Measurements from ENCODE around the gene ARHGAP25. TPM values are rescaled to one million over a fixed set of nuclear protein-coding genes. Genes with fewer than 3 reads are reported as not detected.

Gene ARHGAP25
- total and polyA plus RNA-seq, 4 donors = 17.1 to 43.0 (median 22.6) TPM

DNA sequence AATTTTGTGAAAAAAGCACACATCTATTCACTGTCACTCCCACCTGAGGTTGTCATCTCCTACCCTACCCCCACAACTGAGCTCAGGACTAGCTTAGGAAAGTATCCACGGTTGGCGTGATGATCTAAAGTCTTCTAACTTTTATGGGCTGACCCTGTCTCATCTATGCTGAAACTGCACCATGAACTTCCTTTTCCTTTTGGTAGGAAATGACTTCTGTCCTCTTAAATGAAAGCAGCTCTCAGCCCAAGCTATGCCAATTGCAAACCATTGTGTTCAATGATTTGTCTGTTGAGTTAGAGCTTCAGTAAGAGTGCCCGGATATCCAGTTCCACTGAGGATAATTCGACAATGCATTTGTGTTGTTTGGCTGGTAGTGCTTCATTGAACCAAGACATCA is 52.7 kb downstream of the ARHGAP25 start:
- 69 to 75% methylated on average over 4 of the region's 4 CpGs for WGBS, 2 donors
- no peak overlapping the region for H3K27ac ChIP-seq (ENCODE audit: low read depth in 1 of 2, low read length in 1 of 2)
- ATAC-seq (ENCODE audit: insufficient read depth, low FRiP score) (no peak), DNase-seq (no peak)
- TF ChIP-seq, protein P1, sequence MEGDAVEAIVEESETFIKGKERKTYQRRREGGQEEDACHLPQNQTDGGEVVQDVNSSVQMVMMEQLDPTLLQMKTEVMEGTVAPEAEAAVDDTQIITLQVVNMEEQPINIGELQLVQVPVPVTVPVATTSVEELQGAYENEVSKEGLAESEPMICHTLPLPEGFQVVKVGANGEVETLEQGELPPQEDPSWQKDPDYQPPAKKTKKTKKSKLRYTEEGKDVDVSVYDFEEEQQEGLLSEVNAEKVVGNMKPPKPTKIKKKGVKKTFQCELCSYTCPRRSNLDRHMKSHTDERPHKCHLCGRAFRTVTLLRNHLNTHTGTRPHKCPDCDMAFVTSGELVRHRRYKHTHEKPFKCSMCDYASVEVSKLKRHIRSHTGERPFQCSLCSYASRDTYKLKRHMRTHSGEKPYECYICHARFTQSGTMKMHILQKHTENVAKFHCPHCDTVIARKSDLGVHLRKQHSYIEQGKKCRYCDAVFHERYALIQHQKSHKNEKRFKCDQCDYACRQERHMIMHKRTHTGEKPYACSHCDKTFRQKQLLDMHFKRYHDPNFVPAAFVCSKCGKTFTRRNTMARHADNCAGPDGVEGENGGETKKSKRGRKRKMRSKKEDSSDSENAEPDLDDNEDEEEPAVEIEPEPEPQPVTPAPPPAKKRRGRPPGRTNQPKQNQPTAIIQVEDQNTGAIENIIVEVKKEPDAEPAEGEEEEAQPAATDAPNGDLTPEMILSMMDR (IDR thresholded peaks at IDR 0.05; ENCODE audit: control extremely low read depth, extremely low read depth) = no peak
- no peaks in the 10 kb centered on the region for H3K27me3 ChIP-seq (ENCODE audit: control insufficient read depth in 3 of 3, insufficient read depth in 3 of 3, low read length in 2 of 3)
- no peaks in the 10 kb centered on the region for H3K9me3 ChIP-seq (ENCODE audit: control insufficient read depth in 4 of 4, insufficient read depth in 3 of 4, low read length in 3 of 4)
- H3K9ac ChIP-seq (ENCODE audit: insufficient read depth in 1 of 2, low read length in 2 of 2) = no peak overlapping the region
- H3K4me3 ChIP-seq = no peak overlapping the region
- peaks cover 0 to 20% (median 1%) of the 10 kb centered on the region in 4 donors for H3K36me3 ChIP-seq (ENCODE audit: control insufficient read depth in 4 of 4, insufficient read depth in 4 of 4, low read length in 4 of 4)
- peaks cover 0 to 8% (median 2%) of the 10 kb centered on the region in 5 donors for H3K4me1 ChIP-seq (ENCODE audit: control insufficient read depth in 5 of 5, insufficient read depth in 5 of 5, low read length in 5 of 5)

DNA sequence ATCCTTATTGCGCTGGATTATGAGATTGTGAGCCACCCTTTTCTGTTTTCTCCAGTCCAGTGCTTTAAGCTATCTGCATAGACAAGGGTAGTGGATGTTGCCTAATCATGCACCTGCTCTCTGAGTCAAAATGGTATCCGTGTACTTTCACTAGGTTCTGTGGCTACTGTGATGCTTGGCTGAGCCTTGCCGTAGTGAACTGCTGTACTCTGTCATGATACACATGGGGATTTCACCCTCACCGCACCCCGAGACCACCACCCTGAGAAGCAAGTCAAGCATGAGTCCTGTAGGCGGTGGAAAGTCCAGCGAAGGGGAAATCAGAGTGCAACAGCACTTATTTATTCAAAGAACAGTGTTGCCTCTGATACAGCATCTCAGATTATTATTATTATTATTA is 55.0 kb downstream of the ARHGAP25 start:
- WGBS, 2 donors = 90 to 93% methylated on average over 7 of the region's 7 CpGs
- DNase-seq (no peak), ATAC-seq (ENCODE audit: insufficient read depth, low FRiP score) (no peak)
- peaks cover 0 to 13% (median under 1%) of the 10 kb centered on the region in 4 donors for H3K36me3 ChIP-seq (ENCODE audit: control insufficient read depth in 4 of 4, insufficient read depth in 4 of 4, low read length in 4 of 4)
- H3K9ac ChIP-seq (ENCODE audit: insufficient read depth in 1 of 2, low read length in 2 of 2) = no peak overlapping the region
- H3K27me3 ChIP-seq (ENCODE audit: control insufficient read depth in 3 of 3, insufficient read depth in 3 of 3, low read length in 2 of 3) = no peaks in the 10 kb centered on the region
- no peaks in the 10 kb centered on the region for H3K9me3 ChIP-seq (ENCODE audit: control insufficient read depth in 4 of 4, insufficient read depth in 3 of 4, low read length in 3 of 4)
- H3K4me3 ChIP-seq = no peak overlapping the region
- TF ChIP-seq, protein P1 (IDR thresholded peaks at IDR 0.05; ENCODE audit: control extremely low read depth, extremely low read depth) = no peak
- no peak overlapping the region for H3K27ac ChIP-seq (ENCODE audit: low read depth in 1 of 2, low read length in 1 of 2)
- peaks cover 0 to 7% (median 0%) of the 10 kb centered on the region in 5 donors for H3K4me1 ChIP-seq (ENCODE audit: control insufficient read depth in 5 of 5, insufficient read depth in 5 of 5, low read length in 5 of 5)

DNA sequence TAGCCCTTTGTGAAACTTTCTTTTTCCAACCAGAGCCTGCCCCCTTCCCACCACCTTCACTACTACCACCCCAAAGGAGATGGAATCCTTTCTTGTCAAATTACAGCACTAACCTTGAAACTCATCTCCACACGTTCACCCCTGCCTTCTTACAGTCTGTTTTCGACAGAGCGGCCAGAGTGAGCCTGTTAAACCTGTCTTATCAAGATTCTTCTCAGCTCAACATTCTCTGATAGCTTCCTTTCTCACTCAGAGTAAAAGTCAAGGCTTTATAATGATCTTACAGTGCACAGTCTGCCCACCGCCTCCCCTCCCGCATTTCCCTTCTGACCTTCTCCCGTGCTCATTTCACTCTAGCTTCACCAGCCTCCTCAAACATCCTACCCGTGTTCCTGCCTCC is 56.0 kb downstream of the ARHGAP25 start:
- DNase-seq (no peak), ATAC-seq (ENCODE audit: insufficient read depth, low FRiP score) (no peak)
- Histone ChIP-seq H3K4me3 (no peak overlapping the region), H3K4me1 (ENCODE audit: control insufficient read depth in 5 of 5, insufficient read depth in 5 of 5, low read length in 5 of 5) (no peaks in the 10 kb centered on the region), H3K36me3 (ENCODE audit: control insufficient read depth in 4 of 4, insufficient read depth in 4 of 4, low read length in 4 of 4) (peaks cover 0 to 11% (median under 1%) of the 10 kb centered on the region in 4 donors), H3K9ac (ENCODE audit: insufficient read depth in 1 of 2, low read length in 2 of 2) (no peak overlapping the region), H3K27ac (ENCODE audit: low read depth in 1 of 2, low read length in 1 of 2) (no peak overlapping the region), H3K27me3 (ENCODE audit: control insufficient read depth in 3 of 3, insufficient read depth in 3 of 3, low read length in 2 of 3) (no peaks in the 10 kb centered on the region), H3K9me3 (ENCODE audit: control insufficient read depth in 4 of 4, insufficient read depth in 3 of 4, low read length in 3 of 4) (no peaks in the 10 kb centered on the region)
- 75 to 86% methylated on average over 7 of the region's 7 CpGs for WGBS, 2 donors
- TF ChIP-seq, protein P1 (IDR thresholded peaks at IDR 0.05; ENCODE audit: control extremely low read depth, extremely low read depth) = no peak

DNA sequence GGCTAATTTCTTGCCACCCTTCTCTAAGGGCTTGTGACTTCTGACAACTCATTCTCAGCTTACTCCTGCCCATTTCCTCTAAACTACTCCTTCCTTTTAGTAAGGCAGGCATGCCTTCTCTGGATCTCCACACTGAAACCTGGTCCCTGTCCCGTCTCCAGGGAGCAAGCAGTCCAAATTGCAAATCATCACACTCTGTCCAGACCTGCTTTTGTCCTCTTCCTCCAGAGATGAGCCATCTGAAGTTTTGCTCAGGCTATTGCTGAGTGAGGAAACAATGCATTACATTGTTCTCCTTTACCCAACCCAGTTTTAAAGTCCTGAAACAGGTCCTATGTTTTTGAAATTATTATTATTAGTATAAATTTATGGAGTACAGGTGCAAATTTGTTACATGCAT is 57.3 kb downstream of the ARHGAP25 start:
- H3K36me3 ChIP-seq (ENCODE audit: control insufficient read depth in 4 of 4, insufficient read depth in 4 of 4, low read length in 4 of 4) = peaks cover 0 to 7% (median 0%) of the 10 kb centered on the region in 4 donors
- no peak overlapping the region for H3K27ac ChIP-seq (ENCODE audit: low read depth in 1 of 2, low read length in 1 of 2)
- H3K9me3 ChIP-seq (ENCODE audit: control insufficient read depth in 4 of 4, insufficient read depth in 3 of 4, low read length in 3 of 4) = no peaks in the 10 kb centered on the region
- ATAC-seq (ENCODE audit: insufficient read depth, low FRiP score) (no peak), DNase-seq (no peak)
- H3K9ac ChIP-seq (ENCODE audit: insufficient read depth in 1 of 2, low read length in 2 of 2) = no peak overlapping the region
- H3K4me1 ChIP-seq (ENCODE audit: control insufficient read depth in 5 of 5, insufficient read depth in 5 of 5, low read length in 5 of 5) = peaks cover 0 to 5% (median 0%) of the 10 kb centered on the region in 5 donors
- H3K27me3 ChIP-seq (ENCODE audit: control insufficient read depth in 3 of 3, insufficient read depth in 3 of 3, low read length in 2 of 3) = no peaks in the 10 kb centered on the region
- H3K4me3 ChIP-seq = no peak overlapping the region
- WGBS, 2 donors = 79 to 88% methylated on average over 1 of the region's 1 CpG
- TF ChIP-seq, protein P1 (IDR thresholded peaks at IDR 0.05; ENCODE audit: control extremely low read depth, extremely low read depth) = no peak

Measured in lung (tissue), 12 donors.